Amniotic epithelial cell (primary cell): Measurements from ENCODE around the gene IL17C.

Experiments used
- DNase-seq: peaks from one replicate; pipeline ENCODE4 v3.0.0-alpha.2; 2010; ENCODE audit warnings: low read depth

The IL17C gene

DNA sequence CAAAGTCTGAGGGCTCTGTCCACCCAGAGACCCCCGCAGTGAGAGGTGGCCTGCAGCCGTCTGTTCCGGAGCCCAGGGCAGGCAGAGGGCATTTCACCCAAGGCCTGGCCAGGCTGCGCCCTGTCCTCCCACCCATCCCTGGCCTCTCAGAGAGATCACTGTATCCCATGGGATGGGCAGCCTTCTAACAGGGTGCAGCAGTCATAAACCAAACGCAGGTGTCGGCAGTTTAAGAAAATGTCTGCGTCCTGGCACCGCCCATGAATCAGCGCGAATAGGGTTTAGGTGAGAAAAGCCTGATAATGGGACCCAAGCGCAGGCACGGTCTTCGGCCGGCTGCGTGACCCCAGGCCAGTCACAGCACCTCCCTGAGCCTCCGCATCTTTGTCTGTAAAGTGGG, 7.1 kb downstream of the IL17C start:
- no peak for DNase-seq

DNA sequence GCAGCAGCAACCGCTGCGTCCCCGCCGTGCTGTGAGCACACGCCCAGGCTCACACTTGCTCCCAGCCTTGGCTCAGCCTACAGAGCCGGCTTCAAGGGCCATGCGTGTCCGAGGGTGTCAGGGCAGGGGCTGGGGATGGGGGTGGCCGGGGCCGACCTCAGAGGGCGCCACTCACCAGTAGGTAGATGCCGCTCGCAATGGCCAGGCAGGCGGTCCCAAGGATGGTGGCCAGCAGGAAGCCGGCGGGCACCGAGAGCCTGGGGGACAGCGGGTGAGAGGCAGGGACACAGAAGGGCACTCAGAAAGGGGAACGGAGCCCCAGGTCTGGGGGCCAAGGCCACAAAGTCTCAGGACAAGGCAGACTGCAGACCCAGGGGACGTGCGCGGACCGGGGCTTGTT, 7.6 kb downstream of the IL17C start:
- DNase-seq: no peak

- DNase-seq: no peak
Measured at GRCh38 chr16:88646345-88647034, 8.1 kb downstream of the IL17C start.

DNA sequence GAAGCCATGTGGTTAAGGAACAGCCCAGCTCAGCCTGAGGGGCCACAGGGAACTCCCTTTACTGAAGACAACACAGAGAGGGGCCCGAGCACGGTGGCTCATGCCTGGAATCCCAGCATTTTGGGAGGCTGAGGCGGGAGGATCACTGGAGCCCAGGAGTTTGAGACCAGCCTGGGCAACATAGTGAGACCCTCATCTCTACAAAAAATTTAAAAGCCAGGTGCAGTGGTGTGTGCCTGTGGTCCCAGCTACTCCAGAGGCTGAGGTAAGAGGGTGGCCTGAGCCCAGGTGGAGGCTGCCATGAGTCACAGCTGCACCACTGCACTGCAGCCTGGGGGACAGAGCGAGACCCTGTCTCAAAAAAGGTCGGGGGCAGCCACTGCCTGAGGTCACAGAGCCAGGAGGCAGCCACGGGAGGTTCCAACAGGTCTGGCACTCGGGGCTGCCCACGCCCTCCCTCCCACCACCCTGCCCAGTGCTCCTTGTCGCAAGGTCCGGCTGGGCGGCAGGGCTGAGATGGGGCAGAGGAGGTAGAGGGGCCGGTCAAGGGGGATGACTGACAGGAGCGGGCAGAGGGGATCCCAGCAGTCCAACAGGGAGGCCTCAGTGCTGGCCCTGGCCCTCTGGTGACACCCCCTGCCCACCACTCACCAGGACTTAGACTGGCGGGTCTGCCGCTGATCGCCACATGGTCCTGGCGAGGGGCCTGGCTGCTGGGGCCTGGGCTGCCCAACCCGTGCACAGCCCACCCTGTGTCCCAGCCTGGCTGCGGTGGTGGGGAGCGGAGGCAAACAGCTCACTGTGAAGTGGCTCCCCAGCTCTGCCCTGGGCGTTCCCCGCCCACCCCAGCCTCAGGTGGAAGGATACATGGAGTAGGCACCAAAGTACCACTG, 9.1 kb downstream of the IL17C start:
- DNase-seq: no peak

GRCh38 chr16:88649195-88649923, 11.0 kb downstream of the IL17C start:
- no peak for DNase-seq

DNA sequence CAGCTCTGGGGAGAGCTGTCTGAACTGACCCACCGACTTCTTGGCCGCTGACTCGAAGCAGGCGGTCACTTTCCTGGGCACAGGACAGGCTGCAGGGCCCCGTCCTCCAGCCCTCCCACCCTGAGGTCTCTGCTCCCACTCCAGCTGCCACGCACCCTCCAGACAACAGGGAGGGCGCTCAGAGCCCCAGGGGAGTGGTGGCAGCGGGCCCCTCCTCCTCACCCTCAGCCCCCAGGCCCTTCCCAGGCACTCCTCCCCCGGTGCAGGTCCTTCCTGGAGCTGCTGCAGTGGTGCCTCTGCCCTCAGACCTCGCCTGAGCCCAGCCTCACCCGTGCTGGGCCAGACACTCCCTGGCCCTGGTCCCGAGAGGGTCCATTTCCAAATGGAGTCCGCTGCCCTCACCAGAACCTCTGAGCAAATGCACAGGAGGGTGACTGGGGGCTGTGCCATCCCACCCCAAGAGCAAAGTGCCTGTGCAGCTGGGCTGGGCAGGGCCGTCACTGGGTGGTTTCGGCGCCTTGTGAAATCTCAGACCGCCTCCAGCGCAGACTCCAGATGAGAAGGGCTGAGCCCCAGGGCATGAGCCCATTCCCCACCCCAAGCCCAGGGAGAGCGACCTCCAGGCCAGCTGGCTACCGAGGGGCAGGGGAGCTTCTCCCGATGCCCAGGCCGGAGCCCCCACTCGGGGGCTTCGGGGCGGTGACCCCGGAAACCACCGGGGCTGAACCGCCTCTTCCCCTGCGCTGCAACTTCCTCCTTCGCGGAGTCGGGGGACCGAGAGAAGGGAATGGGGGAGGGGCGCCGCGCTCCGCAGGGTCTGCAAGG, 11.8 kb downstream of the IL17C start:
- peak; percentile 28 for DNase-seq

GRCh38 chr16:88650749-88651275, 12.4 kb downstream of the IL17C start, which contains the start of gene CYBA:
TSS of gene CYBA (minus strand) at chr16:88651053. CDS start at chr16:88651013, 40 bp downstream.
- peak; percentile 32 for DNase-seq

DNA sequence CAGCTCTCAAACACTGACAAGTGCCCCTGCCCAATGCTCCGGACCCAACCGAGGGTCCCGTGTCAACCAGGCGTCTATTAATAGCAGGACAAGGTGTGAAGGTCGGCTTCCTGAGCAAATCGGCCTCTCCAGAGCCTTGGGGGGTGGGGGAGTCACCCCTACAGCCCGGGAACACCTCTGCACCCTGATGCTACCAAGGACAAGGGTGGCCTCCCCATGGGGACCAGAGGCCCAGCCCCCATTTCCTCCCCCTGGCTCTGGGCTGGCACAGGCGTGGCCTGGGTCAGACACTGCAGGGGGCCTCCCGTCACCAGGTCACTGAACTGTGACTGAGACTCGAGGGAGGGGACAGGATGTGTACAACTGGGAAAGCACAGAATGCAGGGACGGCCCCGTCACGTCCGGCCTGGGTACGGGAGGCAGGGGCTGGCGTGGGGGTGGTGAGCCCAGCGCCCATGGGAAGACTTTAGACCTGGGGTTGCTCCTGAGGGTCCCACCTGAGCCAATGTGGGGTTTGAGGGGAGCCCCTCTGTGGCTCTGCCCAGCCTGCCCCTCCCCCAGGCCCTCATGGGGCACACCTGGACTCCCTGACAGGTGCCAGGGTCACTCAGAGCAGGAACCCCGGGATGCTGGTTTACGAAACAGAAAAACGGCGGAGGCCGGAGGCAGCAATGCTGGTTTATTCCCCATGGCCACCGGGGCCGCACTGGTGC, 13.1 kb downstream of the IL17C start:
- no peak for DNase-seq

DNA sequence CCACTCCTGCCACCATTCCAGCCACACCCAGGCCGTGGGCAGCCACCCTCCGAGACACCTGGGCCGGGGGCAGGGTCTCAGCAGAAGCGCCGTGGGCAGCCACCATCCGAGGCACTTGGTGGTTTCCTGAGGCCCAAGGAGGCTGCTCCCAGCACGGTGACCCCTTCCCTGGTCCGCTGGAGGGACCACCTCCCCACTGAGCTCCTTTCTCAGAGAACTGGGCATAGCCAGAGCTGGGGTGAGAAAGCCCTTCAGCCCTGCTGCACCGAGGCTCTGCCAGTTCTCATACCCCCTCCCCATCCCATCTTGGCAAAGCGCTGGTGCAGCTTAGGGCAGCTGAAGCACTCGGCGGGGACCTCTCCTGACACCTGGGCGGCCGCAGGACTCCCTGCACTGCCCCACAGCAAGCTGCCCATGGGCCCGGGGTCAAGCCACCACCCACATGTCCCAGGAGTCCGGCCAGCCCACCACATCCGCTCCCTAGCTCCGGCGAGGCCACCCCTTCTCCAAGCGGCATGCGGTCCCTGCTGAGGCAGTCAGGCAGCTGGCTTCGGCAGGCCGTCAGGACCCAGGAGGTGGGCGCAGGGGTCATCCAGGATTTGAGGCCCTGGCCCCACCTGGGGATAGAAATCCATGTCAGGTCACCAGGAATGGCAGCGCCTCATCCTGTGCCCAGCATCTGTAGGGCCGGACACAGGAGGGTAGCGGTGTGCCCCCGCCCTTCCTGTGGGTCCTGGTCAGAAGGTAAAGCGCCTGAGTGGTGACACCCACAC, 13.8 kb downstream of the IL17C start:
- DNase-seq: no peak

- no peak for DNase-seq
Measured at GRCh38 chr16:88652762-88653063, 14.3 kb downstream of the IL17C start.

GRCh38 chr16:88653101-88653500, 14.7 kb downstream of the IL17C start:
- no peak for DNase-seq

GRCh38 chr16:88653596-88654362, 15.4 kb downstream of the IL17C start:
- no peak for DNase-seq

- DNase-seq: no peak
Measured at GRCh38 chr16:88654363-88655052, 16.1 kb downstream of the IL17C start.

DNA sequence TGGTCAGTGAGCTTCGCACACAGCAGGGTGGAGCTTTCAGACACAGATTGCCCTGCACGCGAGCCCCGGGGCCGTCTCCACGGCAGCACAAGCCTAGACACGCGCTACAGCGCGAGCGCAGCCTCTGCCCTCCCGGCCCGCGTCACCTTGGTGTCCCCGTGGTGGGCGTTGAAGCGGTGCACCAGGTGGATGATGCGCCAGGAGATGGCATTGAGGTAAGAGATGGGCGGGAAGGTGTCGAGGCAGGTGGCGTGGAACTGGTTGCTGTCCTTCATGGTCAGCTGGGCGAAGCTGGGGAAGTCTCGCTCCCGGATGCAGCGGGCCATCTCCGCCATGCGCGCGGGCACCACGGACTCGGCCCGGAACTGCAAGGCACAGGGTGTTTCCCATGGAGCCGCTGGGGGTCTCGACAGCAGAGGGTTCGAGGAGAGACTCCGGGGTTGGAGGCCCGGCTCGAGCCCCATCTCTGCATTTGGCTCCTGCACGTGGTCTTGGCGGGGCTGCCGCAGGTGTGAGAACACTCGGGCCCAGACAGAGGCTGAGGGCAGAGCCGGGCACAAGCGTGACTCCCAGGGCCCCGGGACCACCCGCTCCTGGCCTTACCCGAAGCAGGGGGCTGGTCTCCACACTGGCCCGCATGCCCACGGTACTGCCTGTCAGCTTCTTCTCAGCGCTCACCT, 16.8 kb downstream of the IL17C start:
- DNase-seq: no peak

- DNase-seq: no peak
Measured at GRCh38 chr16:88655733-88656281, 17.4 kb downstream of the IL17C start.

DNA sequence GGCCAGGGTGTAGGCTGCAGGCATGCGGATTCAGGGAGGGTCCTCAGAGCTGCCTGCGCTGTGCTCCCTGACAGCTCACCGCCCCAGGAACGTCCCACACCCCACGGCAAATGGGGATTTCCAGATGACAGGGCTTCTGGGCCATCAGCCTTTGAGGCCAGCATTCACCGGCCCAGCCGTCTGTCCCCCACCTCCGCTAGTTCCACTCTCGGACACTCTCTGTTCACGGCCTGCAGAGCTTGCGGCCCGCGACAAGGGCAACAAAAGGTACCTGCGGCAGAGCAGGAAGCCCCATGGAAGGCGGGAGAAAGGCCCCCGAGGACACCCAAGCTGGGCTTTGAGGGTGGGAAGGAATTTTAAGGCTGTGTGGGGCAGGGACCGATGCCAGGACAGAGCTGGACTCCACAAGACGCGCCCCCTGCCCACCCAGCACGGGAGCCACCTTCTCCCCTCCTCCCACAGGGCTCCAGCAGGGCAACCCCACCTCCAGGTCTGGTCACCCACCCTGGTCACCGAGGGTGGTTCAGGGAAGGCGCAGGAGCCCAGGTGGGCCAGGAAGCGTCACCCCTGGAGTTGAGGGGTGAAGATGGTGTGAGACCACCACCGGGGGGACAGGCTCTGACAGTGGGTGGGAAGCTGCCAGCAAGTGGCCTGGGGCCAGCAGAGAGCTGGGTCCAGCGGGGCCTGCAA, 18.1 kb downstream of the IL17C start:
- no peak for DNase-seq

- no peak for DNase-seq
Measured at GRCh38 chr16:88657371-88657770, 19.0 kb downstream of the IL17C start.
